Cardiac muscle cell (in vitro differentiated cells and primary cell): Measurements from ENCODE around the gene CACNA2D3. TPM values are rescaled to one million over a fixed set of nuclear protein-coding genes. Genes with fewer than 3 reads are reported as not detected.

Experiments used
- DNase-seq, 2 donors: peaks; one replicate each; pipeline versions ENCODE4 v3.0.0 to v3.0.0-alpha.2; 2010 to 2017; ENCODE audit warnings: low read depth in 1 of 2, low spot score in 1 of 2
- H3K27ac ChIP-seq: fragments of 200-600 bp; sonication (generic); 2 replicates; pipeline ENCODE4 v1.5.1; 2016
- H3K27me3 ChIP-seq: fragments of 200-600 bp; sonication (generic); 2 replicates; pipeline ENCODE4 v1.6.0; 2016; ENCODE audit warnings: control low read depth
- H3K36me3 ChIP-seq: fragments of 200-600 bp; sonication (generic); 2 replicates; pipeline ENCODE4 v1.5.1; 2016; ENCODE audit warnings: control low read depth
- H3K4me1 ChIP-seq: fragments of 200-600 bp; sonication (generic); 2 replicates; pipeline ENCODE4 v1.8.1; 2017; ENCODE audit warnings: low read depth, mild to moderate bottlenecking, mixed run types
- H3K4me3 ChIP-seq: fragments of 200-600 bp; sonication (generic); 2 replicates; pipeline ENCODE4 v1.5.1; 2016; ENCODE audit warnings: mild to moderate bottlenecking
- H3K9me3 ChIP-seq: fragments of 200-600 bp; sonication (generic); 2 replicates; pipeline ENCODE4 v1.5.1; 2017; ENCODE audit warnings: low read depth, mild to moderate bottlenecking, control low read depth
- polyA plus RNA-seq: library from polyadenylated mRNA; unstranded; fragments of >200 nt; fragmentation: Nextera tagmentation; extraction: Ambion mirVana; gene quantifications from 2 replicates; pipeline ENCODE4 v1.2.1, GENCODE V29; 2016
- total RNA-seq: library from RNA; depleted of rRNA; stranded (reverse); fragments of >200 nt; gene quantifications from 2 replicates; pipeline ENCODE4 v1.2.3, GENCODE V29; 2016
- TF ChIP-seq, protein P1 (sequence below): IDR thresholded peaks from 2 replicates; pipeline ENCODE4 v1.5.1; 2012; ENCODE audit warnings: low read depth, mild to moderate bottlenecking, low read length

The CACNA2D3 gene
- total and polyA plus RNA-seq, 2 experiments from 2014 or later, result 0.45 to 0.59 TPM

DNA sequence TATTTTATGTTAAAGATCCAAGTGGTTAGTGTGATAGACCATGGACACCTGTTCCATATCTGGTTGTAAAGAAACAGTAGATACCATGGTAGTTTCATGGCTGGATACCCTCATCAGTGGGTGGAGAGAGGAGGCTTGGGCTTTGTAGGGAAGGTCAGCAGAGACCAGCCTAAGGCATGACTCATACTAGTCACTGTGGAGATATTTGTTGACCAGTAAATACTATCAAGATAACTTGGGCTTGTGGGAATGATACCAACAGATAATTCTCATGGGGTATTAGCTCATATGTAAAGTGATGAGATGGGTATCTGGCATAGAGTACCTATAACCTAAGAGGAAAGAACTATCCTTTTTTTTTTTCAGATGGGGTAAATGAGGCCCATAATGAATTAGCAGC lies 354.5 kb downstream of the CACNA2D3 start:
- no peaks in the 10 kb centered on the region for H3K4me1 ChIP-seq
- no peaks in the 10 kb centered on the region for H3K27me3 ChIP-seq
- H3K4me3 ChIP-seq, result no peak overlapping the region
- DNase-seq, result no peak
- no peaks in the 10 kb centered on the region for H3K36me3 ChIP-seq
- TF ChIP-seq, protein P1, sequence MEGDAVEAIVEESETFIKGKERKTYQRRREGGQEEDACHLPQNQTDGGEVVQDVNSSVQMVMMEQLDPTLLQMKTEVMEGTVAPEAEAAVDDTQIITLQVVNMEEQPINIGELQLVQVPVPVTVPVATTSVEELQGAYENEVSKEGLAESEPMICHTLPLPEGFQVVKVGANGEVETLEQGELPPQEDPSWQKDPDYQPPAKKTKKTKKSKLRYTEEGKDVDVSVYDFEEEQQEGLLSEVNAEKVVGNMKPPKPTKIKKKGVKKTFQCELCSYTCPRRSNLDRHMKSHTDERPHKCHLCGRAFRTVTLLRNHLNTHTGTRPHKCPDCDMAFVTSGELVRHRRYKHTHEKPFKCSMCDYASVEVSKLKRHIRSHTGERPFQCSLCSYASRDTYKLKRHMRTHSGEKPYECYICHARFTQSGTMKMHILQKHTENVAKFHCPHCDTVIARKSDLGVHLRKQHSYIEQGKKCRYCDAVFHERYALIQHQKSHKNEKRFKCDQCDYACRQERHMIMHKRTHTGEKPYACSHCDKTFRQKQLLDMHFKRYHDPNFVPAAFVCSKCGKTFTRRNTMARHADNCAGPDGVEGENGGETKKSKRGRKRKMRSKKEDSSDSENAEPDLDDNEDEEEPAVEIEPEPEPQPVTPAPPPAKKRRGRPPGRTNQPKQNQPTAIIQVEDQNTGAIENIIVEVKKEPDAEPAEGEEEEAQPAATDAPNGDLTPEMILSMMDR, result no peak
- no peak overlapping the region for H3K27ac ChIP-seq
- no peaks in the 10 kb centered on the region for H3K9me3 ChIP-seq

DNA sequence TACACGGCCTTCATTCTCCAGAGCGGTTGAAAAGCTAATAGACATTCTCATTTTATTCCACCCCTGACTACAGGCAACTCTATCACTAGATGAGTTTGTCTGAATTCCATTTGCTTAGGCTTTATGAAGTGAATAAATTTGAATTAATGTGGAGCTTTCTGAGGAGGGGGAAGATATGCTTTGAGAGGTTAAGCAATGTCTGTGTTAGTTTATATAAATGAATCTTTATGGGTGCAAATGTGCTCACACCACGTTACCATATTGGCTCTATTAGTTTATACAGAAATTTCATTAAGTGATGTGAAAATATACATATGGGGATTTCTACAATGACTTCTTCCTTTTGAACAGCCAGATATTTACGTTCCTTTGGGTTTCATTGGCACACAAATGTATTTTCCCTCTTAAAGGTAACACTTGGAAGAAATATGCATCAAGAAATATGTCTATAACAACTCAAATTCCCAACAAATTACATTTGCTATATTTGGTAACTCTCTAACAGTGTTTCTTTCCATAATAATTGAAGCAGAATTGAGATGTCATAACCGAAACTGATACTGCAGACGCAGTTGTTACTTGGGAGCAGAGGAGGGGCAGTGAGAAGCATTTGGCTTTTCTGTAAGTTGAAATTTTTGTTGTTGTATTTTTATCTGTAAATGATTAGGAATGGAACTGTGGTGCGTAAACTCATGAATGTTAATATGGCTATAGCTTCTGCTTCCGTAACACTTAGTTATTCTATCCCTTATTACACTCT lies 359.4 kb downstream of the CACNA2D3 start:
- TF ChIP-seq, protein P1, result no peak
- DNase-seq, result no peak

DNA sequence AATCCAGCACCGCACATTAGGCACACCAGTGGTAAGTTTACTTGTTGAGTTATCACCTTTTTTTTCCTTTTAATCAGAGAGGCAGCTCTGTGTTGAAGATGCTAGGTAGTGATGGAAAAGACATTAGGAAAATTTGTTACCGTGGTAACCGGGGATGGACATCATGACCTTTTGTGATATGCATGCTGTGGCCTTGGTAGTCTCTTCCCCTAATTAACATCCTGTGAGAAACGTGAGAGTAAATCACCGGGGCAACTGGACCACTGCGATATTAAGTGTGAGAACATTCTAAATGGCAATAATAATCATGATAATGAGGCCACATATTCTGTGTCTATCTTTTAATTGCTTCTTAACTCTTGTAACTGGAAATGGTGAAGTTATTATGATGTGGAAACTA lies 362.0 kb downstream of the CACNA2D3 start:
- Histone ChIP-seq H3K9me3 (no peaks in the 10 kb centered on the region), H3K36me3 (no peaks in the 10 kb centered on the region), H3K27me3 (no peaks in the 10 kb centered on the region), H3K4me3 (no peak overlapping the region), H3K4me1 (no peaks in the 10 kb centered on the region), H3K27ac (no peak overlapping the region)
- DNase-seq, result no peak
- TF ChIP-seq, protein P1, result no peak

More for the DNA sequence above, 359.4 kb downstream of the CACNA2D3 start:
- Histone ChIP-seq H3K27me3 (no peaks in the 10 kb centered on the region), H3K4me3 (no peak overlapping the region), H3K4me1 (no peaks in the 10 kb centered on the region), H3K36me3 (no peaks in the 10 kb centered on the region), H3K9me3 (no peaks in the 10 kb centered on the region), H3K27ac (no peak overlapping the region)

DNA sequence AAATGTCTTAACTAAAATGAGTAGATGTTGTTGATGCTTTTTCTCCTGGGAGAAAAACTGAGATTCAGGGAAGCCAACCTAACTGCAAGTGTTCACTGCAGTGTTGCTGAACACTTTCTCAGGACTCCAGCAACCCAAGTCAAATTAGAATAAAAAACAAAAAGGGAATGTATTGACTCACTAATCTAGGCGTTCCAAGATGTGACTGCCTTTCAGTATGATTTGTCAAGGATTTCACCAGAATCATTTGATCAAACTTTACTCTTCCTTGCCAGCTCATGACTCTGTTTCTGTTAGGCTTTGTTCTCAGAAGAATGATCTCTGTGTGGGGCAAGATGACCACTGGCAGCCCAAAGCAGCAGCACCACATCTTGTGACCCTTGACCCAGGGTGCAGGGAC lies 364.0 kb downstream of the CACNA2D3 start:
- Histone ChIP-seq H3K4me3 (no peak overlapping the region), H3K27ac (no peak overlapping the region), H3K27me3 (no peaks in the 10 kb centered on the region), H3K9me3 (no peaks in the 10 kb centered on the region), H3K36me3 (no peaks in the 10 kb centered on the region), H3K4me1 (no peaks in the 10 kb centered on the region)
- no peak for DNase-seq
- TF ChIP-seq, protein P1, result no peak

DNA sequence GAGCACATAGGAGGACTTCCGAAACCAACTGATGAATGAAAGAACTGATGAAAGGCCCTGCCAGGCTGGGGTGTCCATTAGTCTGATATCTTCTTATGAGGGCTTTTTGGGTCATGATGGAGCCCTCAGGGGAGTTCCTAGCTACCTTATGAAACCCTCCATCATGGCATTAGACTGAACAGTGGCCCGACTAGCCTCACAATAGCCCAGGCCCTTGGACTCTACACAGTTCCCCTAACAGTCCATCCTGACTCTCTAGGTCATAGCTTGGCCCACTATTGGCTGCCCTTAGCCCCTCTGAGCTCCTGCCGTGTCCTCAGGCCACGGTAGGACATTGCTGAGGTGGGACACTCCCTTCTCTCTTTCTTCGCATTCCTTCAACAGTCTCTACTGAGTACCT lies 365.9 kb downstream of the CACNA2D3 start:
- no peaks in the 10 kb centered on the region for H3K4me1 ChIP-seq
- no peaks in the 10 kb centered on the region for H3K9me3 ChIP-seq
- H3K27me3 ChIP-seq, result no peaks in the 10 kb centered on the region
- H3K36me3 ChIP-seq, result no peaks in the 10 kb centered on the region
- H3K4me3 ChIP-seq, result no peak overlapping the region
- no peak for DNase-seq
- no peak overlapping the region for H3K27ac ChIP-seq
- TF ChIP-seq, protein P1, result no peak
